MM.1S (cell line): ENCODE data around the gene KIF1C.
A peak's percentile ranks its signal among the peaks of the same experiment; 100 is the strongest.

Experiments used
- DNase-seq: peaks from one replicate; pipeline ENCODE4 v3.0.0-alpha.2; 2015
- H2AFZ ChIP-seq: fragments of 300-600 bp; sonication (generic); 2 replicates; pipeline ENCODE4 v1.6.0; 2016; ENCODE audit warnings: antibody characterized with exemption, low read length
- H3F3A ChIP-seq: fragments of 300-600 bp; sonication (generic); 2 replicates; pipeline ENCODE4 v1.6.1; 2016; ENCODE audit warnings: mild to moderate bottlenecking, antibody characterized with exemption, low read length, moderate library complexity, mixed read lengths; ENCODE audit not compliant: insufficient read depth
- H3K27ac ChIP-seq: fragments of 300-600 bp; sonication (generic); 2 replicates; pipeline ENCODE4 v1.5.1; 2016; ENCODE audit warnings: mild to moderate bottlenecking, low read length
- H3K27me3 ChIP-seq: fragments of 300-600 bp; sonication (generic); replicated peaks from 2 replicates; pipeline ENCODE4 v1.6.0; 2016; ENCODE audit warnings: low read length; ENCODE audit not compliant: insufficient read depth
- H3K36me3 ChIP-seq: fragments of 300-600 bp; sonication (generic); replicated peaks from 2 replicates; pipeline ENCODE4 v1.6.1; 2016; ENCODE audit warnings: mild to moderate bottlenecking, low read length, mixed read lengths; ENCODE audit not compliant: insufficient read depth
- H3K4me1 ChIP-seq: fragments of 300-600 bp; sonication (generic); 2 replicates; pipeline ENCODE4 v1.6.1; 2016; ENCODE audit warnings: low read length, mixed read lengths
- H3K4me2 ChIP-seq: fragments of 300-600 bp; sonication (generic); 2 replicates; pipeline ENCODE4 v1.6.0; 2016; ENCODE audit warnings: low read depth, low read length
- H3K4me3 ChIP-seq: fragments of 300-600 bp; sonication (generic); 2 replicates; pipeline ENCODE4 v1.5.1; 2016; ENCODE audit warnings: low read length, mixed read lengths
- H3K79me2 ChIP-seq: fragments of 300-600 bp; sonication (generic); 2 replicates; pipeline ENCODE4 v1.6.1; 2016; ENCODE audit warnings: mixed run types, low read length, mixed read lengths
- H3K9ac ChIP-seq: fragments of 300-600 bp; sonication (generic); 2 replicates; pipeline ENCODE4 v1.6.1; 2016; ENCODE audit warnings: low read length, mixed read lengths
- H3K9me2 ChIP-seq: fragments of 300-600 bp; sonication (generic); replicated peaks from 2 replicates; pipeline ENCODE4 v1.6.1; 2016; ENCODE audit warnings: mild to moderate bottlenecking, low read length, mixed read lengths; ENCODE audit not compliant: insufficient read depth
- H3K9me3 ChIP-seq: fragments of 300-600 bp; sonication (generic); replicated peaks from 2 replicates; pipeline ENCODE4 v1.6.1; 2016; ENCODE audit warnings: mild to moderate bottlenecking, low read length, mixed read lengths; ENCODE audit not compliant: insufficient read depth
- H4K20me1 ChIP-seq: fragments of 300-600 bp; sonication (generic); 2 replicates; pipeline ENCODE4 v1.6.1; 2016; ENCODE audit warnings: mild to moderate bottlenecking, low read length, moderate library complexity, mixed read lengths; ENCODE audit not compliant: insufficient read depth
- CTCF ChIP-seq: fragments of 300-600 bp; sonication (generic); IDR thresholded peaks from 2 replicates; pipeline ENCODE4 v1.5.1; 2016; ENCODE audit warnings: antibody characterized with exemption, low read length, mixed read lengths
- EZH2 ChIP-seq: fragments of 300-600 bp; sonication (generic); optimal IDR thresholded peaks from 2 replicates; pipeline ENCODE3; 2017; ENCODE audit warnings: low read depth, mild to moderate bottlenecking, antibody characterized with exemption, low read length, mixed read lengths
- EZH2phosphoT487 ChIP-seq: fragments of 300-600 bp; sonication (generic); IDR thresholded peaks from 2 replicates; pipeline ENCODE4 v1.6.1; 2018; ENCODE audit warnings: antibody characterized with exemption, low read length

KIF1C gene

GRCh38 chr17:4987767-4988567 is 9.8 kb upstream of the KIF1C start:
- Histone ChIP-seq H3K27ac (peak overlapping the region; percentile 41; the same call in 1 of the 2 replicates), H4K20me1 (no peaks in the 10 kb centered on the region), H3K4me2 (peak overlapping the region; percentile 98), H3K79me2 (peaks cover 14% of the 10 kb centered on the region; the same call in 1 of the 2 replicates), H3K27me3 (no peaks in the 10 kb centered on the region), H3F3A (0 out of 2 replicates have a peak, but pooled peaks cover 5% of the 10 kb centered on the region), H3K4me1 (peaks cover 16% of the 10 kb centered on the region; the same call in 1 of the 2 replicates), H3K9me3 (no peaks in the 10 kb centered on the region), H3K9ac (peak overlapping the region; percentile 83), H2AFZ (peak overlapping the region; percentile 96), H3K9me2 (no peaks in the 10 kb centered on the region), H3K36me3 (no peaks in the 10 kb centered on the region), H3K4me3 (peak overlapping the region; percentile 92)
- no peak for DNase-seq
- no peak for TF ChIP-seq CTCF
- no peak for TF ChIP-seq EZH2phosphoT487
- TF ChIP-seq EZH2, result no peak

- Histone ChIP-seq H3K27me3 (no peaks in the 10 kb centered on the region; the same call in 1 of the 2 replicates), H3K9me3 (no peaks in the 10 kb centered on the region), H3K27ac (no peak overlapping the region), H2AFZ (no peak overlapping the region), H3K4me2 (no peak overlapping the region), H3K79me2 (peaks cover 12% of the 10 kb centered on the region), H3K9ac (no peak overlapping the region), H3F3A (peaks cover 10% of the 10 kb centered on the region; the same call in 1 of the 2 replicates), H3K9me2 (no peaks in the 10 kb centered on the region), H3K4me1 (peaks cover 16% of the 10 kb centered on the region), H3K4me3 (no peak overlapping the region), H4K20me1 (no peaks in the 10 kb centered on the region), H3K36me3 (no peaks in the 10 kb centered on the region)
- no peak for DNase-seq
- no peak for TF ChIP-seq EZH2
- no peak for TF ChIP-seq EZH2phosphoT487
- no peak for TF ChIP-seq CTCF
Observed at GRCh38 chr17:4994081-4994595, 3.6 kb upstream of the KIF1C start.

GRCh38 chr17:4998027-4998731 is 429 bp downstream of the KIF1C start:
- Histone ChIP-seq H3K27me3 (no peaks in the 10 kb centered on the region; the same call in 1 of the 2 replicates), H3K79me2 (peaks cover 15% of the 10 kb centered on the region), H3K4me3 (peak overlapping the region; percentile 95), H2AFZ (peak overlapping the region; percentile 93), H3K9me2 (no peaks in the 10 kb centered on the region), H3K36me3 (no peaks in the 10 kb centered on the region), H4K20me1 (no peaks in the 10 kb centered on the region), H3F3A (peaks cover 5% of the 10 kb centered on the region; the same call in 1 of the 2 replicates), H3K27ac (no peak overlapping the region), H3K9ac (peak overlapping the region; percentile 72), H3K4me2 (peak overlapping the region; percentile 99), H3K4me1 (peaks cover 18% of the 10 kb centered on the region), H3K9me3 (no peaks in the 10 kb centered on the region)
- no peak for TF ChIP-seq CTCF
- no peak for DNase-seq
